GM18867 (cell line): Measurements from ENCODE around the gene KRT36.

ENCODE experiments used
- ATAC-seq: cut with Tn5 transposase; IDR thresholded peaks from one replicate; pipeline ENCODE4 v1.9.1; 2021; ENCODE audit warnings: mild to moderate bottlenecking, moderate library complexity; ENCODE audit not compliant: unreplicated experiment

The KRT36 gene

GRCh38 chr17:41504246-41504977, 14.7 kb upstream of the KRT36 start:
- no peak for ATAC-seq

GRCh38 chr17:41503202-41503601, 13.5 kb upstream of the KRT36 start:
- no peak for ATAC-seq

- no peak for ATAC-seq
These were observed 10.6 kb upstream of the KRT36 start for GRCh38 chr17:41500131-41500911.

GRCh38 chr17:41499714-41500113, 10.0 kb upstream of the KRT36 start:
- no peak for ATAC-seq

GRCh38 chr17:41498276-41498675, 8.6 kb upstream of the KRT36 start:
- no peak for ATAC-seq

- ATAC-seq = peak; percentile 67
These were observed 7.2 kb upstream of the KRT36 start for GRCh38 chr17:41496803-41497484.

- ATAC-seq = no peak
These were observed 4.8 kb upstream of the KRT36 start for GRCh38 chr17:41494524-41494923.

GRCh38 chr17:41492771-41493170, 3.1 kb upstream of the KRT36 start:
- no peak for ATAC-seq

- ATAC-seq = no peak
These were observed 2.6 kb upstream of the KRT36 start for GRCh38 chr17:41492351-41492750.

GRCh38 chr17:41491476-41491875, 1.8 kb upstream of the KRT36 start:
- no peak for ATAC-seq

GRCh38 chr17:41490000-41490990, 585 bp upstream of the KRT36 start:
- no peak for ATAC-seq

- ATAC-seq = no peak
These were observed 2.7 kb downstream of the KRT36 start for GRCh38 chr17:41486809-41487530.

- ATAC-seq = no peak
These were observed 3.4 kb downstream of the KRT36 start for GRCh38 chr17:41486316-41486715.

- ATAC-seq = no peak
These were observed 4.5 kb downstream of the KRT36 start for GRCh38 chr17:41484920-41485904.

- ATAC-seq = no peak
These were observed 5.5 kb downstream of the KRT36 start for GRCh38 chr17:41483991-41484826.

GRCh38 chr17:41483531-41483930, 6.2 kb downstream of the KRT36 start:
- no peak for ATAC-seq

- ATAC-seq = no peak
These were observed 8.7 kb downstream of the KRT36 start, which contains the start of gene KRT35 for GRCh38 chr17:41481036-41481435. Gene KRT35 (minus strand): TSS chr17:41481151. CDS start chr17:41481097, 54 bp downstream.

GRCh38 chr17:41480581-41480980, 9.1 kb downstream of the KRT36 start:
- ATAC-seq = no peak
